ENCODE results near the gene SHISA9.

The SHISA9 gene

DNA sequence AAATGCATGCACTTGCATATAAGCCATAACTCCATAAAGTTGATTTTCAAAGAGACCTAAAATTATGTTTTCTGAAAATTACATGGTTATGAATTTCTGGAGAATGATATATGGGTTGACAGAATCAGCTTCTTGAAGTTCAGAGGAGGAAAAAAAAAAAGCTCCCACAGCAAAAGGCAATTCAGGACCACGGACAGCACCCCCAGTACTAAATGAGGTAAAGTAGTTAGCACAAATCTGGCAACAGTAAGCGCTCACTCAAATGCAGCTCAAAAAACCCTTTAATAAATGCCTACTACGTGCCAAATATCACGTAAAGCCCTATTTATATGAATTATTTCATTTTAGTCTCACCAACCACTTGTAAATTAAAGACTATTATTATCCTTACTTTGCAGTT is 135.2 kb downstream of the SHISA9 start:
- DNase-seq, result peak; percentile 35

DNA sequence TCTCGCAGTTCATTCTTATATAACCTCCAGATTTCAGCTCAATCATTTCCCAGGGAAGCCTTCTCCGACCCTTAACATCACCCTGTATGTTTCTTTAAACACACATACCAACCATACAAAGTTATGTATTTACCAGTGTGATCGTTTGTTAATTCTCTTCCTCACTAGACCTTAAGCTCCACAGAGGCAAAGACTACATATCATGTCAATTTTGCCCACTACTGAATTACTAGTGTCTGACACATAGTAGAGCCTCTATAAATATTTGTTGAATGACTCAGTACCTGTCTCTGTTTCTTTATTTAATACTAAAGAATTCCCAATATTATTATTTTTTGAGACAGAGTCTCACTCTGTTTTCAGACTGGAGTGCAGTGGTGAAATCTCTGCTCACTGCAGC is 137.2 kb downstream of the SHISA9 start:
- DNase-seq, result no peak

DNA sequence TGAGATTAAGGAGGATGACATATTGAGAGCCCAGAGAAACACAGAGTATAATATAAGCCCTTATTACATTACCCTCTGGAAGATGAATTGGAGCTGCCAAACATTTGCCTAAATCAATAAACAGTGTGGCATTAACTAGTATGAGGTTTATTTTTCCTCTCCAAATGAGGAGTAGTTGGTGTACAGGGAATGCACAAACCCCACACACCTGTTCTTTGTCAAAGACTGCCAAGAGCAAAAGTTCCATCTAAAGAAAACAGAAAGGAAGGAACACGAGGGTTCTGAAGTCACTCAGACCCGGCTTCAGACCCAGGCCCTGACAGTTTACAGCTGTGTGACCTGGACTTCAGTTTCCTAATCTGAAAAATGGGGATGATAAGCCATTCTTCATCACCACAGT is 138.1 kb downstream of the SHISA9 start:
- DNase-seq, result no peak

DNA sequence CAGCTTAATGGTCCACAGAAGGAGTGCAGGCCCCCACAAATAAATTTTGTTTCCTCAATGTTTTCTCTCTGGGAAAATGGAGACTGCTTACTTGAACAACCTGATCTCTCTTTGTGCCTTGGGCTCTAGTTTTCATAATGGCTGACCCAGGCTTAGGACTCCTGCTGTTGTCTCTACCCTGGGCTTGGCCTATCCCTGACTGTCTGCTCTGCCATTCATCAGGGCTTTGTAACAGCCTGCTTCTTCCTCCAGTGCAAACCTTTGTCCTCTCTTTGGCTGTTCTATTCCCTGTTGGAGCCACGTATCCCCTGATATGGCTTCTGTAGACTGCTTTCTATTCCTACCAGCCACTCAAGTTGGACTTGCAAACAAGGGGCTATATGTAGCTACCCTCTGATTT is 139.8 kb downstream of the SHISA9 start:
- no peak for DNase-seq

DNA sequence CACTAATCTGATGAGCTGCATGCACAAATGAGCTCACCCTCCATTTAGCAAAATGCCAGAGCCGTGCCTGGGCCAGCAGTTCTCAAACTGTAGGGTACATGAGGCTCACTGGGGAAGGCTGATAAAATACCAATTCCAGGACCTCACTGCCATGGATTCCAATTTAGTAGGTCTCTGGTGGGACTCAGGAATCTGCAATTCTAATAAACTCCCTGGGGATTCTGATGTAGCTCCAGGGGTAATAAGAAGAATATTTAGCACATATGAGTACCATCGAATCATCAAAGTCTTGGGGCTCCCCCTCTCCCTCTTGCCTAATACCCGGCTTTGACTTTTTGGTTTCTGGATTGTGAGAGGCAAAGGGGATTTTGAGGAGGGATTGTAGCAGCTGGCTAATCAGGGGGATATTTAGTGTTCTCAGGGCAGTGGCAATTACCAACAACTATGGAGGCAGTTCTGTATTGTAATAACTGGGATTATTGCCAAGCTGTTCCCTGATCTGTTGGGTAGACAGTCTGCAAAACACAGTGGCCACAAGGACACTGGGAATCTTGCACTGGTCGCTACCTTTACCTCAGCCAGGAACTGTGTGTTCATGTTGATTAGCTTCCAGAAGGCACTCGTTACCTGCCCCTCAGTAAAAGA is 140.4 kb downstream of the SHISA9 start:
- no peak for DNase-seq

DNA sequence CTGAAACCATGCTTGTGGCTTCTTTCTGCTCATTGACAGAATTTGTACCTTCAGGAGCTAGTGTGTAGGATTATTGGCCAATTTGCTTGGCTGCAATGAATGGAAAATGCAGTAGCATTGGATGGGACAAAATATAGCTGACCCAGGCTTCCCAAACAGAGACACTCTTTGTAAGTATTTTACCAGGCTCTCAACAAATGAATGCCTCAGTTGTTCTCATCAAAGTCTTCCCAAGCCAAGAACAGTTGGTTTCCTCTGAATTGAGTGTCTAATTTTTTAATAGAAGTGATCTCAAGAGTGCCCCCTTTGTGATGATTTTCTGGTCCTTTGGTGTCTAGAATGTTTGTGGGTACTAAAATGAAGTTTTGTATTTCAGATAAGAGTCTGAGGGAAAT is 140.9 kb downstream of the SHISA9 start:
- DNase-seq, result no peak

DNA sequence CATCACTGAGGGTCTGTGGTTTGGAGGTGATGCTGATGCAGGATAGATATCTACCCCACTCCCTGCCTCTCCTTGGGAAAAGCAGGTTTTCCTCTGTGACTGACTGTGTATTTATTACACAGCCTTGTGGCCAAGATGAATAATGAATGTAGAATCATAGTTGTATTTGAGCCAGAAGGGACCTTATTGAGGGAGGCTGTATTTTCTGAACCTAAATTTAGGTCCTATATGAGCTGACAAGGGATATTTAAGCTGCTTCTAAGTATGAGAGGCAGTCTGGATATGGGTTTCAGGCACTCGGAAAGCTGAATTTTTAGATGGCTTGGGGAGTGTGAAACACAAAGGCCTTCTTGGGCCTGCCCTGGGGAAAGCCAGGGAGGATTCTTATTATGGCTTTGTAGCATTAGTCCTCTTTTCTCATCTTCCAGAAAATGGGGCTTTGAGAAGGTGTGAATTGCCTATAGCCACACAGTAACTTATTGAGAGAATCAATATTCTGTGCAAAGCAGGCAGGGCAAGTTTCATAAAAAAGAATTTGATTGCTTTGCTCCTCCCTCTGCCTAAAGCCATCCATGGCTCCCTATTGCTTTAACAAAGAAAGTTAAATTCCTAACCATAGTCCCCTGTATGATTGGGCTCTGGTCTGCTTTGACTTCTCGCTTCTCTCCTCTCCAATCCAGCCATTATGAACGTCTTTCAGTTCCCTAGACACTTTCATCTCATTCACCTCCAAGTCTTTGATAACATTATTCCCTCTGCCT is 144.8 kb downstream of the SHISA9 start:
- DNase-seq, result no peak

DNA sequence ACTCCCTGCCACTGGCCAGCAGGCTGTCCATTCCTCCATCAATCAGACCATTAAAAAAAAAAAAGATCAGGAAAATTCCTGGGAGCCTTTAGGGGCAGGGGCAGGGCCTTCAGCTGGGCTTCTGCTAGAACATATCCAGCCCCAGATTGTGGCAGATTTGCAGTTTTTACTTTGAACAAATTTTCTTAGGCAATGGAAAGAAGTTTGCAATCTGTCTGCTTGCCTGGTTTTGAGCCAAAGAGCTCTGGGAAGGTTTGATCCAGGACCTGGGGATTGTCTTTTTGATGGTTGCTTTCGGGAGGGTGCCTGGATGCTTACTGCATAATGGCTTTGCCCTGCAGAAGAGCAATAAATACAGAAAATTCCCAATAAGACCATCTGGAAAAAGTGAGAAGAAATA is 145.9 kb downstream of the SHISA9 start:
- no peak for DNase-seq

DNA sequence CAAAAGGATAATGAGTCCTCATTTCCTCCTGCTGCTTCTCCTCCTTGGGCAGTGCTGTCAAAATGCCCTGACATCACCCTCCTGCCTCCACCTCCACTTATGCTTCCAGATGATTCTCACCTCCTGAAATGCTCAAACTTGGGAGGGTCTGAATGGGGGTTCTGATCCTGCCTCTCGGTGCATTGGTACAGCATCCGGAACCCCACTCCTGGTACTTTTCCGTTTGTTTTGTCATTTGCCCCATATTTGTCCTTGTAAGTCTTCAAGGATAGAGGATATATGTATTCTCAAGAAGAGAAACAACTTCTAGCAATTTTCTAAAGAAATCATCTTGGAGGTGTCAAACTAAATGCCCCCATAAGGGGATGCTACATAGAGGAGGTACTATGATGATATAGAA is 148.3 kb downstream of the SHISA9 start:
- DNase-seq, result no peak

DNA sequence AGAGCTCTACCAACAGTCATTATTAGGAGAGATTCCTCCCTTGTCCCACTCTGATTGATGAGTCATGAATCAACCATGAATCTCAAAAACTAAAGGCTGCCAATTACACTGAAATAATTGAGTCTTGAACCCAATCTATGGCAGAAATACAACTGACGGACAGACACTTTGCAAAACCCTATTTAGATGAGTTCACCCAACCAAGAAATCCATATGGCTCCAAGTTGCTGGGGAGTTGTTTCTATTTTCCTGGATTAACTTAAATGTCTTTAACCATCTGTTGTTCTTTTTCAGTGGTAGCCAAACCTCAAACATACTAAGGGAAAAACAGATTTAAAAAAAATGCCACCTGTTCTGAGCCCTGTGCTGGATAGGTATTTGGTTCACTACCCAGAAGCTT is 151.0 kb downstream of the SHISA9 start:
- DNase-seq, result no peak

DNA sequence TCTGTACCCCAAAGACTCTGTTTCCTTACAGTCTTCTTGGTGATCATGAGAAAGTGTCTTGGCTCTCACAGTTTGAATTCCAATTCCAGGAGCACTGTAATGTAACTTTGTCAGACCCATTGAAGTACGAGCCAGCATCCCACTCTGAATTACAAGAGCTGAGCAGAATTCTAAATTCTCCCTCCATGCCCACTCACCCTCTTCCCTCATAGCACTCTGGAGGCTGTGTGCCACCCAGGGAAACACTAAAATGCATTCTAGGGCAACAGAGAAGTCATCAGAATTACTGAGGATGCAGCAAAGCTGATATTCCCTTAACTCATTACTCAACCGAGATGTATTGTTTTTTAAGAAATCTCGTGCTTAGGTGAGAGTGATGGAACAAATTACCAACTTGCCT is 154.1 kb downstream of the SHISA9 start:
- no peak for DNase-seq

DNA sequence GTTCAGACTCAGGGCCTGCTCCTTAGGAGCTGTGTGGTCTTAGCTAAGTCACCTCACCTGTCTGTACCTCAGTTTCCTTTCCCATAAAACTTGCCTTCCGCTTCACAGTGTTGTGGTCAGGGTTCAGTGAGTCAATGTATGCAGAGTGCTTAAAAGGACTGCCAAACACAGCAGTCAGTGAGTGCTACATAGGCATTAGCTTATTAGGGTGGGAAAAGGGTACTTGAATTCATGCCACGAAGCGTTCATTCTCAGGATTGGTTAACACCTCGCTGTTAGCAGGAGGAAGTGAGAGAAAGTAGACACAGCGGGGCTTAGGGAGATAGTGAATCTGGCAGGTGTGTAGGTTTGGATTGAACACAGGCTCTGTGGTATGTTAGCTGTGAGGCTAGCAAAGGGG is 155.2 kb downstream of the SHISA9 start:
- no peak for DNase-seq

DNA sequence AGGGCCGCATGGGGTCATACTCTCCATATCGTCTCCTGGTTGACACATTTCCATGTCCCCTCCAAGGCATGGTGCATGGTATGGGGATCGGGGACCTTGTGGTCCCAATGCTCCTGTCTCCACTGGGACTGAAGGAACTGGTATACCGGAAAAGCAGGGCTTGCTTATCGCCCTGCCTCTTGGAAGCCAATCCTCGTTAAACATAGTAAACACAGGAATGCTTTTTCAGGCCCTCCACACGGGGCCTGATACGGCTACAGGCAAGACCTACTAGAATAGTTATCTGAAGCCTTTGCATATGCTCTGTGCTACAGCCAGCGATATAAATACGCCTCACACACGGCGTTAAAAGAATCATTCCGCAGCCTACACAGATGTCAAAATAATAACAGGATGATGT is 159.5 kb downstream of the SHISA9 start:
- DNase-seq, result no peak

DNA sequence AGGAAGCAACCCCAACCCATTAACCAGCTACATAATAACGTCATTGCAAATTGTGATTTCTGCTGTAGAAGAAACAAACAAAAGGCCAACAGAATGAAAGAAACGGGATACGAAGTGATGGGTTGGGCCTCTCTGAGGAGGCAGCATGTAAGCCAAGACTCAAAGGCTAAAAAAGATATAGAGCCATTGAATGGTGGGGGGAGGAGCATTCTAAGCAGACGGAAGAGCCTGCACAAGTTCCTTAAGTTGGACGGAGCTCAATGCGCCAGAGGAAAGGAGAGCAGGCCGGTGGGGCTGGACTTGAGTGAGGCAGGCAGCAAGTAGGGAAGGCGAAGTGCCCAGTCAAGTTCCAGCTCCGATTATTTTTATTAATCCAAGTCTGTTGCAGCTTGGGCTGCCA is 160.3 kb downstream of the SHISA9 start:
- DNase-seq, result no peak

DNA sequence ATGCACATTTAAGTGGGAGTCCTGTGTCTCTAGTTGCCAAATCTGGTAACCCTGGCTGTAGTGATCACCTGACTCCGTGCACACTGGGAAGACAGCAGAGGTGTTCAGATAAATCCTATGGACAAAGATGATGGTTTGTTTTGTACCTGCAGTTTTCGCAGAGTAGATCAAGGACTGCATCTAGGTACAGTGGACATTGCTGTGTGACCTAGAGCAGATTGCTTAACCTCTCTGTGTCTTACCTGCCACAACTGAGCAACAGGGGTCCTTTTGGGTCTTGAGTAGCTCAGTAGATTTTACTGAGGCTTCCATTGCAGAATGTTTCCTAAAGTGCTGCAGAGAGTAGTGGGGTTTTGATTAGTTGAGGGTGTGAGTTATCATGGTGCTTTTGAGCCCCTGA is 160.8 kb downstream of the SHISA9 start:
- DNase-seq, result no peak

DNA sequence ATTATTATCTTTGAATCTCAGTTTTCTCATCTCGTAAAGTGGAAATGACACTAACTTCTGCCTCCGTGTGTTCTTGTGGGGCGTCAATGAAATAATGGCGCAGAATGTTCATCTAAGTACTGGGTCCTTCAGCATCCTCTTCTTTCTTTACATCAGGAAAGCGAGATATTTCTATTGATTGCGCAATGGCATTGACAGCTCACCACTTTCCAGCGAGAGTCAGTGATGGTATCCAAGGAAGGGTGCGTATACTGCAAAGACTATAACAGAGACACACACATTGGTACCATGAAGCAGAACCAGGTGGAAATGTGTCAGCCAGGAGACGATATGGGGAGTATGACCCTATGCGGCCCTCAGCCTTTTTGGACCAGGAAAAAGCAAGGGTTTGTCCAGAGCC is 162.1 kb downstream of the SHISA9 start:
- no peak for DNase-seq

DNA sequence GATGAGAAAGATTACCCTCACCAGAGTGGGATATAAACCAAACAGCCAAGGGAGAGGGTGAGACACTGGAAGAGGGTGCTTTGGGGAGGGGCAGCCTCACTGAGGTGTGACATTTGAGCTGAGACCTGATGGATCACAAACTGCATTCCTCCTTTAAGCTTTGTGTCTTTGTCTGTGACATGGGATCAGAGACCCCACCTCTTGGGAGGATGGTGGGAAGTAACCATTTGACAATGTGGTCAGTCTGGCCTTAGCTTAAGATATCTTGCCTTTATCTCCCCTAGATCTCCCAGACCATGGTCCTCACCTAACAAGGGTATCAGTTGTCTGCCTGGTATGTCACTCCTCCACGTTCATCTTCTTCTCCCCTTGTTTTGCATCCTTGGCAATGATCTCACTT is 163.4 kb downstream of the SHISA9 start:
- DNase-seq, result no peak

DNA sequence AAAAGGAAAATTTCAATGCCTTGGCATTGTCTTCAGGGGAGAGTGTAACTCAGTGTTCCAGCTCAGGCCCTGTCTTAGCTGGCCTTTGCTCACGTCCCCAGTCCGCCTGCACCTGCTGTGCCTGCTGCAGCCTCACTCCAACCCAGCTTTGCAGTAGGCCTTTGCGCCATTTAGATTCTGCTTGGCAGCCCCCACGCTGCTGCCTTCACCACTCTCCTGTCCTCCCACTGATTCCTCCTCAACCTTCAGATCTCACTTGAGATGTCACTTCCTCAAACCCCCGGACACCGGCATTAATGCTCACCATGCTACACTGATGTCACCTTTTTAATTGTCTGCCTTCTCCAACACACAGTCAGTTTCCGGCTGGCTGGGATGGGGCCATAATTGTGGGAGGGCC is 166.2 kb downstream of the SHISA9 start:
- DNase-seq, result no peak

DNA sequence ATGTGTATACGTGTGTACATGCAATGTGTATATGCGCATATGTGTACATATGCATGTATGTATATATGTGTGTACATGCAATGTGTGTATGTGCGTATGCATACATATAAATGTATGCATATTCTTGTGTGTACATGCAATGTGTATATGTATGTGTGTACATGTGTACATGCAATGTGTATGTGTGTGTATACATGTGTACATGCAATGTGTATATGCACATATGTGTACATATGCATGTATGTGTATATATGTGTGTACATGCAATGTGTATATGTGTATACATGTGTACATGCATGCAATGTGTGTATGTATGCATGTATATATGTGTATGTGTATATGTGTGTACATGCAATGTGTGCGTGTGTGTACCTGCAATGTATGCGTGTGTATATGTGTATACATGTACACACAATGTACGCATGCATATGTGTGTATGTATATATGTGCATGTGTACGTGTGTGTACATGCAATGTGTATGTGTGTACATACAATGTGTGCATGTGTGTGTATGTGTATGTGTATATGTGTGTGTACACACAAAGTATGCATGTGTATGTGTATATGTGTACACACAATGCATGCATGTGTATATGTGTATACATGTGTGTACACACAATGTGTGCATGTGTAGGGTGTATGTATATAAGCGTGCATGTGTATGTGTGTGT is 167.7 kb downstream of the SHISA9 start:
- DNase-seq, result no peak

DNA sequence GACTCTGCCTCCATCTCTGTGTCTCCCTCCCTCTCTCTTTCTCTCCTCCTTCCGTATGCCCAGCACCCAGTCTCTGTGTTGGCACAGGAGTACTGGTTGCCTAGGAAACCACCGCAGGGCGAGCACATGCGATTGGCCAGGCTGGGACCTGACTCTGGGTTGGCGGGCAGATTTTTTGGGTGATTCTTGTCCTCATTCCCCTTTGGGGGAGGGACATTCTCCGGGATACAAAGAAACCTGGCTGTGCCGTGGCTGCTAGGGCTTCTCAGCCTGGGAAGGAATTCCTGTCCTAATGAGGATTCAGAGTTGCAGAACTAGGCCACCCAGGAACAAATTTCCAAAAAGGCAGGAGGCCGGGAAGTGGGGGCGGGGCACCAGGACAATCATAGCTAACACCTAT is 168.9 kb downstream of the SHISA9 start:
- peak; percentile 9 for DNase-seq

DNA sequence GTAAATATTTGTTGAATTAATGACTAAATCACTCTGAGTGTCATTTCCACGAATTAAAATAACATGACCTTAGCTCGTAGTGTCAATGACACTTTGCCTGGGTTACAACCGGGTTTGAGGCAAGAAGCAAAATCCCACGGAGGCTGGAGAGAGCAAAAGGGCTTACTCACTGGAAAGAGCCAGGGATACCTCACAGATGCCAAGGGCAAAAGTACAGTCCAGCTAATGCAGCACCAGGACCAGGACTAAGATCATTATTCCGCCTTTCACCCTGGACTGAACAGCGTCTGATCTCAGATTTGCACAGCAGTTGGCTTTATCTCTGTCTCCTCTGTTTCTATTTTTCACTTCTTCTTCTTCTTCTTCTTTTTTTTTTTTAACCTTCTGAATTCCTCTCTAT is 175.5 kb downstream of the SHISA9 start:
- DNase-seq, result no peak

DNA sequence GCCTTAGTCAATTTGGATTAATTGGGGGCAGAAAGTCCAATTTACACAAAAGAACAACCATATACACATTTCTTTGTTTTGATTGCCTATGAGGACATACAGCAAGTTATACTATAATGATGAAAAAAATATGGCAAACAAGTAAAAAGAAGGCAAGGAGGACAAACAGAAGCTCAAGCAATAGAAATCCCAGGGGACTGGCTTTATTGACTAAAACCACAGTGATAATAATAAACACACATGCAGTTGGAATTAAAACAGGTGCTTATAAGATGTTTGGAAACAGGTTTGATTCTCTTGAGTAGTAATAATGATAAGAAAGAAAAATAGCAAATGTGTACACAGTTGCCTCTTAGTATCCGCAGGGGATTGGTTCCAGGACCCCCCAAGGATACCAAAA is 176.4 kb downstream of the SHISA9 start:
- DNase-seq, result no peak

DNA sequence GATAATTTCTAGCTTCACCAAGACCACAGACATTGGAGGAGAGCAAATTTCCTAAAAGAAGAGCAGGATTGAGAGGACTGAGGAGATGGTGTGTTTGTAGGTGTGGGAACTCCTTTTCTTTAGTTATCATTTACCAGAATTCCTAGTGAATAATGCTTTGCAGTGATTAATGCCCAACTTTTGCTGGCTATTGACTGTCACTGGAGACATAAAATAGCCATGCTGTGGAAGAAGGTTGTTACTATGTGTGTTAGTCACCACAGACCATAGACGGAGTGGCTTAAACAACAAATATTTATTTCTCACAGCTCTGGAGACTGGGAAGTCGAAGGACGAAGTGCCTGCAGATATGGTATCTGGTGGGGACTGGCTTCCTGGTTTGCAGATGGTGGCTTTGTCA is 179.1 kb downstream of the SHISA9 start:
- DNase-seq, result no peak

DNA sequence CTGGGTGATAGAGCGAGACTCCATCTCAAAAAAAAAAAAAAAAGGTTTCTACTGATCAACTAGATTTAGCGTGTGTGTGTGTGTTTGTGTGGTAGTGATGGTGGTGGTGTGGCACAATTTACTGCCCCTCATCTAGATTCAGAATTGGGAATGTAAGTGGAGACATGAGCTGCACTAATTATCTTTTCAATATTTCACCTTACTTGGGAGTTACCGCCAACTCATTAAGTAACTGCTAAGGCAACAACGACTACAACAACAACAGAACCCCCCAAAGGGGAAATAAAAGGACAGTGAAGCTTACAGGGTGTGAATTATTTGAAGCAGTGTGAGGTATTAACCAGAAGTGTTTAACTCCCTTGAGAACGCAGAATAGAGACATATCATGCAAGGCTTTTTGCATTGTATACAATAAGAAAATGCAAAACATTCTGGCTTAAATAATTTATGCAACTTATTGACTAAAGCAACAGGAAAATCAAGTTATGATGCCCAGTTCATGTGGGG is 180.5 kb downstream of the SHISA9 start:
- no peak for DNase-seq

Measured in midbrain (tissue), 1 donor.